ENCODE results near the gene HELB. TPM values are rescaled to one million over a fixed set of nuclear protein-coding genes. Genes with fewer than 3 reads are reported as not detected.

The HELB gene
- total RNA-seq, 1 experiment from 2014 or later: 9.3 TPM

DNA sequence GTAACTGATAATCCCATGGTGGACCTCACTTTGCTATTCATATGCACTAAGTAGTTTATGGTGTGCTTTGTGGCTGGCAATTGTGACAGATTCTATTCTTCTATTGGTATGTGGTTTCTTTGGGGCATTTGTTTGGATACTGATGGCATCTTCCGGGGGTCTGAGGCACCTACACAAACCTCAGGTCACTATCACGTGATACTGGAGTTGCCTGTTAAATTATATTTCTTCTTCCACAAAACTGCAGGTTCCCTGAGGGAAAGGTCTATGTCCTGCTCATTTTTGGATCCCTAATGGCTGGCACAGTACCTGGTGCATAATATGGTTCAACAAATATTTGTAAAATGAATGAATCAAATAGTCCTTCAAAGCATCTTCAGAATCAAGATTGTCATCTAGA, 49.5 kb upstream of the HELB start (continued):
- TF ChIP-seq EGR1 (IDR thresholded peaks at IDR 0.05; ENCODE audit: low read depth) (no peak), SP1 (IDR thresholded peaks at IDR 0.05; ENCODE audit: low read depth) (no peak), TCF7L2 (IDR thresholded peaks at IDR 0.05; ENCODE audit: borderline replicate concordance, extremely low read depth, insufficient read depth, insufficient read length) (no peak), ZFX (IDR thresholded peaks at IDR 0.05) (no peak), FOSL1 (IDR thresholded peaks at IDR 0.05; ENCODE audit: low read depth) (no peak), POLR2A (IDR thresholded peaks at IDR 0.05; ENCODE audit: borderline replicate concordance, extremely low read depth, insufficient read depth, insufficient read length) (no peak), SIN3A (IDR thresholded peaks at IDR 0.05; ENCODE audit: low read depth) (no peak), POLR2AphosphoS5 (IDR thresholded peaks at IDR 0.05; ENCODE audit: low read depth, low read length) (no peak)

DNA sequence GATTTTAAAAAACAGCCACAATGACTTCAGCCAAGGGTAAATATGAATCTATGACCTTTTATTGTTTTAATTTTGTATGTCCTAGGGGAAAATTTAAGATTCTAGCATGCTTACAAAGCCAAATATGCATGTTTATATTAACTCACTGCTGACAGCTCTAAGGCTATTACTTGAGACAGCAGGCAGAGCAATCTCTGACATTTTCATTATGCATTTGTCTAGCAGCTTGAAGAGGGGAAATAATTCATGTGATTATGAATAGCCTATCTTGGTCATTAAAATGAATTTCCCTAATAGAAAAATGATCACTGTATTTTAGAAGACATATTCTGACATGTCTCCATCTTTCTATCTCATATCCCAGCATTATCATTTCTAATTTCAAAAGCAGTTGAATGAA, 46.6 kb upstream of the HELB start:
- H3K4me1 ChIP-seq (ENCODE audit: control insufficient read depth in 1 of 2, insufficient read depth in 2 of 2, low read length in 2 of 2): no peaks in the 10 kb centered on the region
- CTCF ChIA-PET: no interaction called here
- H3K9me2 ChIP-seq (ENCODE audit: insufficient read depth): no peaks in the 10 kb centered on the region
- POLR2A ChIA-PET: no interaction called here
- peaks cover 36% of the 10 kb centered on the region for H3K27me3 ChIP-seq (ENCODE audit: insufficient read depth, low read length)
- H2AFZ ChIP-seq (ENCODE audit: low read depth, low read length, poor library complexity, severe bottlenecking): no peak overlapping the region
- no peaks in the 10 kb centered on the region for H3K79me2 ChIP-seq (ENCODE audit: insufficient read depth, low read length)
- H3K9ac ChIP-seq (ENCODE audit: low read length): no peak overlapping the region
- no peaks in the 10 kb centered on the region for H3K9me3 ChIP-seq (ENCODE audit: control insufficient read depth in 1 of 2, insufficient read depth in 1 of 2, low read depth in 1 of 2, low read length in 2 of 2)
- no peak for TF ChIP-seq CEBPB (IDR thresholded peaks at IDR 0.05; ENCODE audit: low read depth)
- no peak for TF ChIP-seq ELF1 (IDR thresholded peaks at IDR 0.05; ENCODE audit: borderline replicate concordance, low read depth)
- TF ChIP-seq ZBTB33 (IDR thresholded peaks at IDR 0.05; ENCODE audit: extremely low read depth, insufficient replicate concordance, low read length): no peak
- TF ChIP-seq SRF (IDR thresholded peaks at IDR 0.05; ENCODE audit: low read depth): no peak
- no peak for TF ChIP-seq SP1 (IDR thresholded peaks at IDR 0.05; ENCODE audit: low read depth)
- no peak for TF ChIP-seq EGR1 (IDR thresholded peaks at IDR 0.05; ENCODE audit: low read depth)
- TF ChIP-seq, protein P1, sequence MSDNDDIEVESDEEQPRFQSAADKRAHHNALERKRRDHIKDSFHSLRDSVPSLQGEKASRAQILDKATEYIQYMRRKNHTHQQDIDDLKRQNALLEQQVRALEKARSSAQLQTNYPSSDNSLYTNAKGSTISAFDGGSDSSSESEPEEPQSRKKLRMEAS (IDR thresholded peaks at IDR 0.05): no peak
- TF ChIP-seq EZH2 (IDR thresholded peaks at IDR 0.05): no peak
- no peak for TF ChIP-seq CTCF (IDR thresholded peaks at IDR 0.05 in 2 of 3, conservative IDR thresholded peaks at IDR 0.05 in 1 of 3; ENCODE audit: borderline replicate concordance in 1 of 3, insufficient read depth in 1 of 3, low read depth in 2 of 3, low read length in 2 of 3)
- no peak for TF ChIP-seq POLR2A (IDR thresholded peaks at IDR 0.05; ENCODE audit: borderline replicate concordance, extremely low read depth, insufficient read depth, insufficient read length)
- no peak for TF ChIP-seq EZH2phosphoT487 (IDR thresholded peaks at IDR 0.05; ENCODE audit: borderline replicate concordance)
- no peak for TF ChIP-seq POLR2AphosphoS5 (IDR thresholded peaks at IDR 0.05; ENCODE audit: low read depth, low read length)
- TF ChIP-seq ATF3 (IDR thresholded peaks at IDR 0.05): no peak
- TF ChIP-seq, protein P2, sequence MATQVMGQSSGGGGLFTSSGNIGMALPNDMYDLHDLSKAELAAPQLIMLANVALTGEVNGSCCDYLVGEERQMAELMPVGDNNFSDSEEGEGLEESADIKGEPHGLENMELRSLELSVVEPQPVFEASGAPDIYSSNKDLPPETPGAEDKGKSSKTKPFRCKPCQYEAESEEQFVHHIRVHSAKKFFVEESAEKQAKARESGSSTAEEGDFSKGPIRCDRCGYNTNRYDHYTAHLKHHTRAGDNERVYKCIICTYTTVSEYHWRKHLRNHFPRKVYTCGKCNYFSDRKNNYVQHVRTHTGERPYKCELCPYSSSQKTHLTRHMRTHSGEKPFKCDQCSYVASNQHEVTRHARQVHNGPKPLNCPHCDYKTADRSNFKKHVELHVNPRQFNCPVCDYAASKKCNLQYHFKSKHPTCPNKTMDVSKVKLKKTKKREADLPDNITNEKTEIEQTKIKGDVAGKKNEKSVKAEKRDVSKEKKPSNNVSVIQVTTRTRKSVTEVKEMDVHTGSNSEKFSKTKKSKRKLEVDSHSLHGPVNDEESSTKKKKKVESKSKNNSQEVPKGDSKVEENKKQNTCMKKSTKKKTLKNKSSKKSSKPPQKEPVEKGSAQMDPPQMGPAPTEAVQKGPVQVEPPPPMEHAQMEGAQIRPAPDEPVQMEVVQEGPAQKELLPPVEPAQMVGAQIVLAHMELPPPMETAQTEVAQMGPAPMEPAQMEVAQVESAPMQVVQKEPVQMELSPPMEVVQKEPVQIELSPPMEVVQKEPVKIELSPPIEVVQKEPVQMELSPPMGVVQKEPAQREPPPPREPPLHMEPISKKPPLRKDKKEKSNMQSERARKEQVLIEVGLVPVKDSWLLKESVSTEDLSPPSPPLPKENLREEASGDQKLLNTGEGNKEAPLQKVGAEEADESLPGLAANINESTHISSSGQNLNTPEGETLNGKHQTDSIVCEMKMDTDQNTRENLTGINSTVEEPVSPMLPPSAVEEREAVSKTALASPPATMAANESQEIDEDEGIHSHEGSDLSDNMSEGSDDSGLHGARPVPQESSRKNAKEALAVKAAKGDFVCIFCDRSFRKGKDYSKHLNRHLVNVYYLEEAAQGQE (IDR thresholded peaks at IDR 0.05; ENCODE audit: low read depth): no peak
- no peak for TF ChIP-seq JUND (IDR thresholded peaks at IDR 0.05)
- RAD21 ChIA-PET (ENCODE audit: low non-redundant PET in 1 of 2, low total read pairs in 2 of 2, uncharacterized antibody in 2 of 2, unreplicated experiment in 2 of 2): no interaction called here
- no TSS peak for BruUV-seq (replicated peaks)
- no peaks in the 10 kb centered on the region for H4K20me1 ChIP-seq (ENCODE audit: insufficient read depth)
- H3K36me3 ChIP-seq (ENCODE audit: control insufficient read depth in 1 of 2, insufficient read depth in 2 of 2, low read length in 2 of 2): no peaks in the 10 kb centered on the region
- DNase-seq (ENCODE audit: low read depth, low spot score) (no peak), ATAC-seq (no peak)
- no peak overlapping the region for H3K4me2 ChIP-seq (ENCODE audit: low read length)
- H3K4me3 ChIP-seq (replicated peaks in 1 of 2; ENCODE audit: low read depth in 1 of 2, low read length in 2 of 2): no peak overlapping the region
- intact Hi-C loops (cut with micrococcal nuclease): no loop called here
- no peak overlapping the region for H3K27ac ChIP-seq (ENCODE audit: low read depth, low read length)

All from HCT116 (cell line).